MV-4-11 (cell line): ENCODE measurements around the gene HTR5A.

Experiments
- DNase-seq: peaks from one replicate; lab custom pipeline; 2025; lab: John Stamatoyannopoulos, UW

Gene HTR5A

DNA sequence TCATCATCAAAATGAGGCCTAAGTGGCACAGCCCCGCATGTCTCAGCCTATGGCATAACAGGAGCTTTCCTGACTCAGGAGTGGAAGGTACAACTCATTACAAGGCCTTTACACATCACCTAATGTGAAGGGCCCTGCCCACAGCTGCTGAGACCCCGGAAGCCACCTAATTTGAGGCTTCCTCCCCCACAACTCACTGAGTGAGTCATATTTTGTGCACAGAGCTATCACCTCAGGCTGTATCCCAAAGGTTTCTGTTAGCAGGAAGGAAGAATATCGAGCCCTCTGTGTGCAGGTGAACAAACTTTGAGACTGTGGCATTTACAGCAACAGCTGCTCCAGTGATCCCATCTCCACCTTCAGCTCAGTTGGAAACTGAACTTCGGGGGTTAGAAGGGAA is 20.6 kb downstream of the HTR5A start:
- DNase-seq, result no peak

DNA sequence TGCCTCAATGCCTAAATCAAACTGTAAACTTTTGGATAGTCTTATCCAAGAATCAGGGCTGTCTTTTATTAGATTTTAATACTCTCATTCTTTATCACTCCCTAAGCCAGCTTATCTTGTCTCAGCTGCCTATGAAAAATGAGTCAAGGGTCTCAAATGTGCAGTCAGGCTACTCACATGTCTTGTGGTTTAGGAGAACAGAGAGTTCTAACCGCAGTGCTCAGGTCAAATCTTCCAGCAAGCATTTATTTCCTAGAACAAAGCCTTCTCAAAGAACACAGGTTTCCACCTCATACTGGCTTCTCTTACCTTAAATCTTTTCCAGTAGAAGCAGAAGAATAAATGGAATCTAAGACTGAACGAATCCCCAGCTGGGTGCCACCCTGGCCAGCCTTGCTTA is 23.5 kb downstream of the HTR5A start:
- no peak for DNase-seq

DNA sequence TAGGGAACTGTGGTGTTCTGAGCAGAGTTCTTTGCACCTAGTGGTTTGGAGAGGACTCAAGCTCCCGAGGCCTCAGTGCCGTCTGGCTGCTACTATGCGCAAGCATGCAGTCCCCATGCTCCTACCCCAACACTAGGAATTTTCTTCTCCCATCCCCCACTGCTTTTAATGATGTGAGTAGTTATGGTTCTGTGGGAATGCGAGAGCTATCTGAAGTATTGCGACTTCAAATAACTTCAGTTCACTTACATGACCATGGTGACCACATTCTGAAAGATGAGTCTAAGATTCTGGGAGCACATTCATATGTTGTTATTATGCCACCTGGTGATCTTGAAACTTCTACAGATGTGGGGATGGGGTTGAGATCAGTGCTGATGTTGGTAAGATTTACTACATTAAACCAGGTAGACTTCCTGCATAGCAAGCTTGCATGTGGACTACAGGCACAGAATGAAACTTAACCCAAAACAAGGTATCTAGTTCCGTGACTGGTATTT is 24.6 kb downstream of the HTR5A start:
- no peak for DNase-seq

DNA sequence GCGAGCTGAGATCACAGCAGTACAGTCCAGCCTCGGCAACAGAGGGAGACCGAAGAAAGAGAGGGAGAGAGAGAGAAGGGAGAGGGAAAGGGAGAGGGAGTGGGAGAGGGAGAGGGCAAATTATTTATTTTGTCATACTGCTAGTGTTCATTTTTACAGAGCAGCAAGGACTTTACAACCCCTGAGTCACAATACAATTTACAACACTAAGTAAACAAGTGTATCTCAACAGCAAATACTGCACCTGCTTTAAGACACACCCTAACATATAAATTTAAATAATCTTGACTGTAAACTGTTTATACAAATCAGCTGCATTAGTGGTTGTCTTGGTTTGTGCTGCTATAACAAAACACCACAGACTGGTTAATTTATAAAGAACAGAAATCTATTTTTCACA is 27.2 kb downstream of the HTR5A start:
- DNase-seq, result no peak

DNA sequence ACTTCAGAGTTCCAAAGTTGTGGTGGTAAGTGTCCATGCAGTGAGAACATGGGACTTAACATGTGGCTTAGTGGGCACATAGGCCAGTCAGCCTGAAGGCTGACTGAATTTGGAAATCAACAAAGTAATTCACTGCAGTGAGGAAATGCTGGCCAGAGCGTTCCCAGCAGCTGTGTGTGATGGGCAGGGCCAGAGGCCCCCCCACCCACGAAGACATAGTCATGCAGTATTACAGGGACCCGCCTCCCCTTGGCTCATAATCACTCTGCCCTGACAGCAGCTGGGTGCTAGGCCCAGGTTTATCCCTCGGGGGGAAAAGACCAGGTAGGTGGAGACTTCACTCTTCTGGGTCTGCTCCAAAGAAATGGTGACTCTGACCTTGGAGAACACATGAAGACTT is 33.7 kb downstream of the HTR5A start:
- DNase-seq, result no peak

DNA sequence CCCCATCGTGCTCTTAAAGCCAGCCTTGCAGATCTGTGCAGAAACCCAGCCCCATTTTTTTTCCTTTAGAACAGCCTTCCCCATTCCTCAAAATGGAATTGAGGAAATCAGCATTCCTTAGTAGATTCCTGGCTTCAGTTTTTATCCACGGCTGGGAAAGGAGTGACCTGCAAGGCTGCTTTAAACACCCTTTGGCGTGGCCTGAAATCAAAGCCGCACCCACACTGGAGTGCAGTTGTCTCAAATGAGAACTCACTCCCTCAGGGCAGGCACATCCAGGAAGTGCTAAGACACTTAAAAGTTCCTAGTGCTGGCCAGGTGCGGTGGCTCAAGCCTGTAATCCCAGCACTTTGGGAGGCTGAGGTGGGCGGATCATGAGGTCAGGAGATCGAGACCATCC is 34.8 kb downstream of the HTR5A start:
- DNase-seq, result no peak

DNA sequence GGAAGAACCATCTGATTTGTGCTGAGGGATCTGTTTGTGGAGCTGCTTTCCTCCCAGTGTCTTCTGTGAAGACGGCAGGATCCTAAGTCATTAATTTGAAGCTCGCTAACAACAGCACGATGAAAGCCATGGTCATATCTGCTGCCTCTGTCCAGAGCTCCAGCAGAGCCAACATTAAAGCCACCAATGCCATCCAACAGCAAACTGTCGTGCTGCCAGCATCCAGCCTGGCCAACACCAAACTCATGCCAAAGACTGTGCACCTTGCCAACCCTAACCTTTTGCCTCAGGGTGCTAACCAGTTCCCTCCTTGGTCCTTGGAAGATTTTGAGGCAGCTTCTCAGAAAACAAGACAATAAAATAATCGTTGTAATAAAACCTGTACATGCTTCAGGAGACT is 36.2 kb downstream of the HTR5A start:
- no peak for DNase-seq

DNA sequence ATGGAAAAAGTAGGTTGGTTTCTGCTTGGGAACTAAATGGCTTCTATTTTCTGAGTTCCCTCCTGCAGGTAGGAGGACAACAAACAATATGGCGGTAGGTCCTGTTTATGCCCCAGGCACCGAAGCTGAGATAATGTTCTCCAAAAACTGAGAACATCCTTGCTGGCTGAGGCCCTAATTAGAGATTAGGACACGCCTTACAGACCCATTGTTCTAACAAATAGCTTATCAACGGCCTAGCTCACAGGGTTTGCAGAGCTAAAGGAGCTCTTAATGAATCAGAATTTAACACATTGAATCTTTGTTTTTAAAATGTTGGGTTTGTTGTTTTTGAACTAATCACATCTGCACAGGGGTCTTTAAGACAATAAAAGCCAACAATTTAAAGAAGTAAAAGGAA is 37.0 kb downstream of the HTR5A start:
- DNase-seq, result no peak

DNA sequence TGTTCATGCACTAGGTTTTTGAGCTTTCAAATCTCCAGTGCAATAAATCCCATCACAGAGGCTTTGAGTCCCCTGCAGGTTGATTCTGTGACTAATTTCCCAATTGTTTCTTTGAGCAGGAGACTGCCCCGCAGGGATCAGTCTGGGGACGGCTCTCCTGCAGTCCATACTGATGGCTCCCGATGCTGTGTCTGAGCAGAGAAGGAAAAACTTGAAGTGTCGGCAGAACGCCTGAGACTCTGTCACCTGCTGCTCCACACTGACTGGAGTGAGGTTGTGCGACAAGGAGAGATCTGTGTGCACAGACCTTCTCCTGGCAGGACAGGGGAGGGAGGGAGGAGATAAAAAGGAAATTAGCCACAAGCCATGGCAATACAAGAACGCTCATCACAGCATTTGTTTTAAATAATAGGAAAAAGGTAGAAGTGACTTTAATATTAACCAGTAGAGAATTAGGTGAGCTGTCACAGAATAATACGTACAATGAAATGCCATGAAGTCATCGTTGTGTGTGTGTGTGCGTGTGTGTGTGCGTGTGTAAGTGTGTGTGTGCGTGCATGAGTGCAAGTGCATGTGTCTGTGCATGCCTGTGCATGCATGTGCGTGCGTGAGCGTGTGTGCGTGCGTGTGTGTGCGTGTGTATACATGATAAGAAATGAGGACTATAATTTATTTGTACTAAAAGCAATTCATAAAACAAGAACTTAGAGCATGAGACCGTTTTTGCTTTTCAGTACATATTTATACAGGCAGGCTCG is 38.2 kb downstream of the HTR5A start:
- DNase-seq, result no peak

DNA sequence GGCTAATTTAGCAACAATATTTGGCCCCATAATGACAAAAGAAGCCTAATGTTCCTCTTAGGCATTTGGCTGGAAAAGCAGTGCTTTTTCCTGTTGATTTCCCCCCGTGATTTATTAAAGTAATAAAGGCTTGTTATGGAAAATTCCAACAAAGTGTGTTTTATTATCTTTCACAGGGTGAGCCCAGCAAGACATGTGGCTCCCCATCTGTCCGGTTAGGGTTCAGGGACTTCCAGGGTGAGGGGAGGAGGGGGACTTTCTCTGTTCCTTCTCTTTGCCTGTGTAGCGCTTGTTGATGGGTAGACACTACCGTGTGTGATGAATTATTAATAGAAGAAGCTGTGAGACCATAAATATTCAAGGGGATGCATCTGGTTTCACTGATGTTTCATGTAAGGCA is 39.0 kb downstream of the HTR5A start:
- no peak for DNase-seq

DNA sequence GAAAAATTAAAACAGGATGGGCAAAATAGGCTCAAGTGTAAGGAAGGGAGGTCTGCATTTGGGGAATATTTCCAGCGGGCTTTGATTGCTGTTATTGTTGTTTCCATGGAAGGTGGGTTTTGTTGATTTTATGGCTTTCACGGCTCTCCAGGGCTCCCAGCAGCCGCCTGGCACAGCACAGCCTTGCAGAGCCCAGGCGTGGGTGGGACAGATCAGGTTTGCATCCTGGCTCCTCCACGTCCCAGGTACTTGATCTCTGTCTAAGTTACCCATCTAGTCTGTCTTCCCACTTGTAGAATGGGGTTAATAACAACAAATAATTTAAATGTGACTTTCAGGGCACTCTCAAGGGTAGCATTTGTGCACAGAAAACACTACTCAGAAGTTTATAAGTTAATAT is 45.2 kb downstream of the HTR5A start:
- no peak for DNase-seq

DNA sequence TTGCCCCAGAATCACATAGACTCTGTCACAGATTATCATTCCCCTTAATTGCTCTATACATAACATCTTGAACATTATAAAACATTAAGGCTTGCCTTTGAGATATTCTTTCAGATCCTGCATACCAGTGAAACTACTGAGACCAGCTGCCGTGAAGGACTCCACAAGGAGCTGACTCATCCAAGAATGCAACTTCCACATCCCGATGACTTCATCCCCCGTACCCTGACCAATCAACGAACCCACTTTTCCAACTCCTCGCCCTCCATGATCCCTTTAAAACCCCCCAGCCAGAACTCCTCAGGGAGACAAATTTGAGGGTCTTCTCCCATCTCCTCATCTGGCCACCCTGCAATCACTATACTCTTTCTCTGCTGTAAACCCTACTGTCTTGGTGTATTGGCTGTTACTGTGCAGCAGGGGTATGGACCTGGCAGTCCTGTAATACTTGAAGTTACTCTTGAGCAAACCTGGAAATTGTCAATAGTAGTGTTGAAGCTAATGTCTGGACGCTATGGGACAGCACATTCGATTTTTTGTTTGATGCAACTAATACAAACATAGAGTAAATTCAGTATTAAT is 49.8 kb downstream of the HTR5A start:
- no peak for DNase-seq

DNA sequence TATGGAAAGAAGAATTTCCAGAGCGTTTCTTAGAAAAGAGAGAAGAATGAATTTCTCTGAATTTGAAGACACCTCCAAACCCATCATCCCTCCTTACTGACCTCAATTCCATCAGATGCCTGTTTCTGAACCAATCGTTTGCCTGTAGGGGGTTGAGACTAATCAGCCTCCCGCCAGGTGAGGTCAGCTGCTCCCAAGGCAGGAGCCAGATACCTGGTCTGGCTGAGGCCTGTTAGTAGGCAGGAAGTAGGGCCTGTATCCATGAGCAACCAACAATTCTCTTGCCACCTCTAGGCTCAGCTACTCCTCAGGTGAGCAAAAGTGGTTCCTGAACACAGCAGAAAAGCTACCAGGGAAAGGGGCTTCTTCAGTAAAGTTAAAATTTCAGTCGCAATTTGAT is 50.3 kb downstream of the HTR5A start:
- DNase-seq, result no peak

DNA sequence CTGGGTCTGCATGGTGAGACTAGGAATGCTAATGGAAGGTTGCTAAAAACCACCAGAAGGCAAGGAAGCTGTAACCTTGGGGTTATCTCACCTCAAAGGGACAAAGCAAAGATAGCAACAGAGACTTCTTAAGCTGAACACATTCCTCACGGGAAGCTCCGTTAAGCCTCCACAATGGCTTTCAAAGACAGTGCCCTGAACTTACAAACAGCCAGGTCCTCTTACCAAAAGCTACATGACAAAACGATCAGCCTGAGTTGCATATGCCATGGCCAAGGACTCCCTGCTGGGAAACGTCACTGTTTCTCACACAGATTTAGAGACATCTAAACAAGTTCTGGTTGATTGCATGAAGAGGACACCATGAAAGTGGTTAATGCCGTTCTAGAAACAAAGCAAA is 52.7 kb downstream of the HTR5A start:
- DNase-seq, result no peak

DNA sequence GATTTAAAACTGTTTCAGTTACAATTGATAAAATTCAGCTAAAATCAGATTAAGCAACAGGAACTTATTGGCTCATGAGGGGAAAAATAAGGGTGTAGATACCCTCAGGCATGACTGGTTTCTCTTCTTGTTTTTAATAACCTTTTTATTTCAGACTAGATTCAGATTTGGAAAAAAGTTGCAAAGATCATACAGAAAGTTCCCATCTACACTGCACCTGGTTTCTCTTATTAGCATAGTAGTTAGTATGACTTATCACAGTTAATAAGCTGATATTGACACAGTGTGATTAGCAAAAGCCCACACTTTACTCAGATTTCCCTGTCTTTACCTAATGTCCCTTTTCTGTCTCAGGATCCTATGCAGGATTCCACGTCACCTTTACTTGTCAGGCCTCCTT is 53.3 kb downstream of the HTR5A start:
- DNase-seq, result no peak

DNA sequence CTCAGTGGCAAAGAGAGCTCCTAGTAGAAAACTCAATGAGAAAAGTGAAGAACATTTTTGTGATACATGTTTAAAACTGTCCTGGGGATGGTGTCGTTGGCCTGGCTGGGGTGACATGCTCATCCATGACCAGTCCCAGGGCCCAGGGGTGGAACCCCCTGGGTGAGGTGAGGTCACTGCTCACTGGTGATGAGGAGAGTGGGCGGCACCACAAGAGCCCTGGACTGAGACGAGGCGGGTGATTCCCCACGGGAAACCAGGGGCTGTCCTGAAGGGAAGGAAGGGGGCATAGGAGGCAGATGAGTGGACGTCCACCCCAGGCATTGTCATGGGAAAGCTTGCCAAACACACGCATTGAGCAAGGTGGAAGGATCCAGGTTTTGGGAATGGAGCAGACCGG is 54.6 kb downstream of the HTR5A start:
- DNase-seq, result no peak

DNA sequence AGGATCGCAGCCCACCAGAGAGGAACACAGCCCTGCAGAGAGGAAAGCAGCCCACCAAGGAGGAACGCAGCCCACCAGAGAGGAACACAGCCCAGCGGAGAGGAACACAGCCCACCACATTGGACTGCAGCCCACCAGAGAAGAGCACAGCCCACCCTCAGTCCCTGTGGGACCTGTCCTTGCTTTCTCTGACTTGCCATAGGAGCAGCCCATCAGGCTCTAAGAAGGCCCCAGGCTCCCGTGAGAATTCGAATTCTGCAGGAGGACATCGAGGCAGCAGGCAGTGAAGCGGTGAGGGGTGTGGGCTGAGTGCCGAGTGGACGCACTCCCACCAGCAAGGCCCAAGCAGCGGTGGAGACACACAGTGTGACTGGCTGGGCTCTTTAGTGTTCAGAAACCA is 59.1 kb downstream of the HTR5A start:
- no peak for DNase-seq

DNA sequence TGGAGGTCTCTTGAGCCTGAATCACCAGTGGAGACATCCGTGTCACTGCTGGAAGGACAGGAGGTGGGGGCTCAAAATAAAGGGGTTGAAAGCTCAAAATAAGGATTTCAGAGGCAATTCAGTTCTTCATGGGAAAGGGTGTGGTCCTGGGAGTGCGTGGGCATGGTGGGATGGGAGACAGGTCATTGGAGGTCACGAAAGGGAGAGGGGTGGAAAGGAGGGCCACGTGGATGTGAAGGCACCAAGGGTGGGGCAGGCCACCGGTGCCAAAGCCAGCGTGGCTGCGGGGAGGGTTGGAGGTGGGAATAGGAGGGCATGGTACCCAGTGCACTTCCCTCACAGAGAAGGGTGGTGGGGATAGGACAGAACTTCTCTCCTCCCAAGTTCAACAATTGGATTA is 59.7 kb downstream of the HTR5A start:
- no peak for DNase-seq

DNA sequence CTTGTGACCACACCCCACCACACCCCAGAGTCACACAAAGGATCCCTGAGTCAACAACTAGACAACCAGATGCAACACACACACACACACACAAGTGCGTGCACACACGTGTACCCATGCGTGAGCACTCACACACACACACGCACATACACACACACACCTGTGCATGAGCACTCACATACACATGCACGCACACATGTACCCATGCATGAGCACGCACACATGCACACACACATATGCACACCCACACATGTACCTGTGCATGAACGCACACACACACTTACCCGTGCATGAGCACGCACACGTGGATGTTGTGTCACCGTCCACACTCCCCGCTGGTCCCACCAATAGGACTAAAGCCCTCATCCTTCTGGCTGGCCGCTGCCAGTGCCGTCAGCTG is 60.4 kb downstream of the HTR5A start:
- DNase-seq, result no peak

DNA sequence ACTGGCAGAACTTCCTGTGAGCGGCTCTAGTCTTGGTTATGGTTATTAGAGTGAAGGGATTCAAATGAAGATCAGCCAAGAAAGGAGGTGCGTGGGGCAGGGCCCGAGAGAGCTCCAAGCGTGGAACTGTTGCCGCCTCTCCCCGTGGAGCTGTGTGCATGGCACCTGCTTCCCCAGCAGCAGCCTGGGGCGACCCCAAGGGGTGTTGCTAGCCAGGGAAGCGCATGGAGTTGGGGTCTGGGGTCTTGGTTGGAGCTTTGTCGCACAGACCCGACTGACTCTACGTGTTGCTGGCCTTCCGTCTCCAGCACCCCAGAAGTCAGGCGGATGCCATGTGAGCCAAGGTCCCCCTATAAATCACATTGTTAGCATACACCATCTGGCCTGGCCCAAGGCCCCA is 61.0 kb downstream of the HTR5A start:
- no peak for DNase-seq

DNA sequence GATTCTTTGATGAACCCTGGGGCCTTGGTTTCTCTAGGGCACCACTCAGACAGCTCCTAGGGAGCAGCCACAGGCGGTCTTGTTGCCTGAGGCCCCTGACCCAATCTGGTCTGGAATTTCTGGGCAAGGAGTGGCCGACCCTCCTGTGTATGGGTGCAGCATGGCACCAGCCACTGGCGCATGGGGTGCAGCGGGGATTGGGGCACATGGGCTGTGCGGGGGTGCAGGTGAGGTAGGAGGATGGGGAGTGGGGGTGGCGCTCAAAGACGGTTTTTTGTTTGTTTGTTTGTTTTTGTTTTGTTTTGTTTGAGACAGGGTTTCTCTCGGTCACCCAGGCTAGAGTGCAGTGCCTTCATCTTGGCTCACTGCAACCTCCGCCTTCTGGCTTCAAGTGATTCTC is 62.3 kb downstream of the HTR5A start:
- DNase-seq, result no peak

DNA sequence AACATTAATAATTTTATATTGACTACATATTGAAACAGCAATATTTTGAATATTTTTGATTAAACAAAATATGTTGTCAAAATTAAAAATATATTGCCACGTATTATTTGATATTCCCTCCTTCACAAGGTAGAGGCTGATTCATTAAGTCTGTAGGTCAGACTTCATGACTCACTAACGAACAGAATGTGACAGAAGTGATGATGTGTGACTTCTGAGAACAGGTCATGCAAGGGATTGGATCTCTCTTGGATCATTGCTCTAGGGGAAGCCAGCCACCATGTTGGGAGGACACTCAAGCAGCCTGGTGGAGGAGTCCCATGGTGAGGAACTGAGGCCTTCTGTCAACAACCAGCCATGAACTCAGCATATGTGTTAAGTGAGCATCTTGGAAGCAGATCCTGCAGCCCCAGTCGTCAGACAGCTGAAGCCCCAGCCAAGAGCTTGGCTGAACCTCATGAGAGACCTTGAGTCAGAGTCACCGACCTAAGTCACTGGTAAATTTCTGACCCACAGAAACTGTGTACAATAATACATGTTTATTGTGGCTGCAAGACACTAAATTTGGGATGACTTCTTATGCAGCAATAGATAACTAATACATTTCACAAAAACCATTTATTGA is 66.6 kb downstream of the HTR5A start:
- no peak for DNase-seq
